ENCODE data around the gene MCHR1.

GRCh38 chr22:40633036-40633435, 46.2 kb upstream of the MCHR1 start:
- TF ChIP-seq EZH2 (IDR thresholded peaks at IDR 0.05; ENCODE audit: insufficient read depth, poor library complexity, severe bottlenecking): no peak
- no peak for TF ChIP-seq EZH2phosphoT487 (IDR thresholded peaks at IDR 0.05; ENCODE audit: insufficient read depth, low read depth)
